ENCODE results near the gene CCNF.
"Not testable (repeated sequence)": the region's sequence is repeated elsewhere in the genome, so short reads cannot be mapped to it uniquely, and the experiment has no call there.

CCNF gene

DNA sequence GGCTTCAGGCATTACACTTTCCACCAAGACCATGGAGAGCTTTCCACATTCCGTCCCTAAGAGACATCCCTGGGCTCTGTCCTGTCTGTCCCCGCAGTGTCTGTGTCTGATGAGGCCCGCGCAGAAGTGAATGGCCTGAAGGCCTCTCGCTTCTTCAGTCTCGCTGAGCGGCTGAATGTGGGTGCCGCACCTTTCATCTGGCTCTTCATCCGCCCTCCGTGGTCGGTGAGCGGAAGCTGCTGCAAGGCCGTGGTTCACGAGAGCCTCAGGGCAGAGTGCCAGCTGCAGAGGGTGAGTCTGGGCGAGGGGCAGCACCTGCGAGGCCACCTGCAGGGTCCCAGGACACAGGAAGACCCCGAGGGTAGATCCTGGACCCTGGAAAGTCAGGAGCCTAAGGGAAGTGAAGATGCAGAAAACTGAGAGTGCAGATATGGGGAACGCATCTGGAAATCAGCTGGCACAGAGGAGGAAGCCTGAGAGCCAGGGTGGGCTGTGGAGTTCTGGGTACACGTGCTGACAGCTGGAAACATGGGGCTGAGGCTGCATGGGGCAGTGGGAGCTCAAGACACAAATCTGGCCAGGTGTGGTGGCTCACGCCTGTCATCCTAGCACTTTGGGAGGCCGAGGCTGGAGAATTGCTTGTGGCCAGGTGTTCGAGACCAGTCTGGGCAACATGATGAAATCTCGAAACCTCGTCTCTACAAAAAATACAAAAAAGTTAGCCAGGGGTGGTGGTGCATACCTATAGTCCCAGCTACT is 8.0 kb downstream of the CCNF start:
- TF ChIP-seq, protein P1, sequence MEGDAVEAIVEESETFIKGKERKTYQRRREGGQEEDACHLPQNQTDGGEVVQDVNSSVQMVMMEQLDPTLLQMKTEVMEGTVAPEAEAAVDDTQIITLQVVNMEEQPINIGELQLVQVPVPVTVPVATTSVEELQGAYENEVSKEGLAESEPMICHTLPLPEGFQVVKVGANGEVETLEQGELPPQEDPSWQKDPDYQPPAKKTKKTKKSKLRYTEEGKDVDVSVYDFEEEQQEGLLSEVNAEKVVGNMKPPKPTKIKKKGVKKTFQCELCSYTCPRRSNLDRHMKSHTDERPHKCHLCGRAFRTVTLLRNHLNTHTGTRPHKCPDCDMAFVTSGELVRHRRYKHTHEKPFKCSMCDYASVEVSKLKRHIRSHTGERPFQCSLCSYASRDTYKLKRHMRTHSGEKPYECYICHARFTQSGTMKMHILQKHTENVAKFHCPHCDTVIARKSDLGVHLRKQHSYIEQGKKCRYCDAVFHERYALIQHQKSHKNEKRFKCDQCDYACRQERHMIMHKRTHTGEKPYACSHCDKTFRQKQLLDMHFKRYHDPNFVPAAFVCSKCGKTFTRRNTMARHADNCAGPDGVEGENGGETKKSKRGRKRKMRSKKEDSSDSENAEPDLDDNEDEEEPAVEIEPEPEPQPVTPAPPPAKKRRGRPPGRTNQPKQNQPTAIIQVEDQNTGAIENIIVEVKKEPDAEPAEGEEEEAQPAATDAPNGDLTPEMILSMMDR (IDR thresholded peaks at IDR 0.05; ENCODE audit: low read depth, low read length, missing control alignments) = no peak
- DNase-seq (ENCODE audit: extremely low read depth, low read depth) = no peak
- H3K4me3 ChIP-seq (replicated peaks; ENCODE audit: low read depth, low read length) = no peak overlapping the region

DNA sequence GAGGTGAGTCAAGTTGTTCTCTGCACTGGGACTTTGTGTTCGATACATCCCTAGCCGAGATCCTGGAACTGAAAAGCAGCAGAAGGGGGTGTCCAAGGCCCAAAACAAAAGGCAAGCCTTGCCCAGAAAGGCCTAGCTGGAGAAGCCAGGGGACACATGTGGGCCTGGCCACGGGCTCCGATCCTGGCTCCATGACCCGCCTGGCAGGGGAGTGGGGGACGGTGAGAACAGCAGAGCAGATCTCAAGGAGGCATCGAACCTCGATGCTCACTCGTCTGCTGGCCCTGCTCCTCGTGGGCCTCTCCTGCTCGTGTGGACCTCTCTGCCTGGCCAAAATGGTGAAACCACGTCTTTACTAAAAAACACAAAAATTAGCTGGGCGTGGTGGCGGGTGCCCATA is 8.9 kb downstream of the CCNF start:
- DNase-seq (ENCODE audit: extremely low read depth, low read depth) = no peak
- TF ChIP-seq, protein P1 (IDR thresholded peaks at IDR 0.05; ENCODE audit: low read depth, low read length, missing control alignments) = no peak
- no peak overlapping the region for H3K4me3 ChIP-seq (replicated peaks; ENCODE audit: low read depth, low read length)

DNA sequence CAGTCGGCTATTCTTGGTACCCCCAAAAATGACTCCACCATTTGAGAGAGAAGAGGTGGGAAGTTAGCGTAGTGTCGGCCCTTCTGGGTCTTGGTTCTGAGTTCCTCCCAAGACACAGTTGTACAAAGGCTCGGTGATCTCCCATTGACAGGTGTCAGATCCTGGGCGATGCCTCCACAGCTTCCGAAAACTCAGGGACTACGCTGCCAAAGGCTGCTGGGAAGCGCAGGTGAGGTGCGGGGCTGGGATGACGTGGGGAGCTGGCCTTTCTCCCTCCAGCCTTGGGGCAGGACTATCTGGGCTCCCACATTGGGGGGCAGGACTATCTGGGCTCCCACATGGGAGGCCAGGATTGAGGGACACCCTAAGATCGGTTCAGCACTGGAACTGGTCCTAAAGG is 10.4 kb downstream of the CCNF start:
- TF ChIP-seq, protein P1 (IDR thresholded peaks at IDR 0.05; ENCODE audit: low read depth, low read length, missing control alignments) = no peak
- no peak for DNase-seq (ENCODE audit: extremely low read depth, low read depth)
- no peak overlapping the region for H3K4me3 ChIP-seq (replicated peaks; ENCODE audit: low read depth, low read length)

DNA sequence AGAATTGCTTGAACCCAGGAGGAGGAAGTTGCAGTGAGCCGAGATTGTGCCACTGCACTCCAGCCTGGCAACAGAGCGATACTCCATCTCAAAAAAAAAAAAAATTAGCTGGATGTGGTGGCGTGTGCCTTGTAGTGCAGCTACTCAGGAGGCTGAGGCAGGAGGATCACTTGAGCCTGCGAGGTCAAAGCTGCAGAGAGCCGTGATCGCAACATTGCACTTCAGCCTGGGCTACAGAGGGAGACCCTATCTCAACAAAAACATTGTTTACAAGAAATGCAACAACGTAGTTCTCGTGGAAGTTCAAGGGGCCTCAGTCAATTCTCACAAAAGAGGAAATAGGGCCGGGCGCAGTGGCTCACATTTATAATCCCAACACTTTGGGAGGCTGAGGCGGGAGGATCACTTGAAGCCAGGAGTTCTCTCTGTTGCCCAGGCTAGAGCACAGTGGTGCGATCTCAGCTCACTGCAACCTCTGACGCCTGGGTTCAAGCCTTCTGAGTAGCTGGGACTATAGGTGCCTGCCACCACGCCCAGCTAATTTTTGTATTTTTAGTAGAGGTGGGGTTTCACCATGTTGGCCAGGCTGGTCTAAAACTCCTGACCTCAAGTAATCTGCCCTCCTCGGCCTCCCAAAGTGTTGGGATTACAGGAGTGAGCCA is 12.0 kb downstream of the CCNF start:
- H3K4me3 ChIP-seq (replicated peaks; ENCODE audit: low read depth, low read length); DNase-seq (ENCODE audit: extremely low read depth, low read depth): not testable (repeated sequence)

DNA sequence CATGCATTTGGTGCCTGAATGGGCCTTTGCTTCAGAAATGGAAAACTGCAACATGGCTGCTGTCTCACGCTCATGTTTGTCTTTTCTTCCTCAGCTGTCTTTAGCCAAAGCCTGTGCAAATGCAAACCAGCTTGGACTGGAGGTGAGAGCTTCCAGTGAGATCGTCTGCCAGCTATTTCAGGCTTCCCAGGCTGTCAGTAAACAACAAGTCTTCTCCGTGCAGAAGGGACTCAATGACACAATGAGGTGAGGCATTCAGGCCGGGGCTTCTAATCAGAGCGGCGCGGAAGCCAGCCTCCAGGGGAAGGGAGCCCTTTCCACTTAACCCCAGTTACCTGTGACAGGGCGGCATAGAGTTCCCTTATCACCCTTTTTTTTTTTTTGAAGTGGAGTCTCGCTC is 14.3 kb downstream of the CCNF start:
- DNase-seq (ENCODE audit: extremely low read depth, low read depth) = no peak
- H3K4me3 ChIP-seq (replicated peaks; ENCODE audit: low read depth, low read length) = no peak overlapping the region
- TF ChIP-seq, protein P1 (IDR thresholded peaks at IDR 0.05; ENCODE audit: low read depth, low read length, missing control alignments) = no peak

DNA sequence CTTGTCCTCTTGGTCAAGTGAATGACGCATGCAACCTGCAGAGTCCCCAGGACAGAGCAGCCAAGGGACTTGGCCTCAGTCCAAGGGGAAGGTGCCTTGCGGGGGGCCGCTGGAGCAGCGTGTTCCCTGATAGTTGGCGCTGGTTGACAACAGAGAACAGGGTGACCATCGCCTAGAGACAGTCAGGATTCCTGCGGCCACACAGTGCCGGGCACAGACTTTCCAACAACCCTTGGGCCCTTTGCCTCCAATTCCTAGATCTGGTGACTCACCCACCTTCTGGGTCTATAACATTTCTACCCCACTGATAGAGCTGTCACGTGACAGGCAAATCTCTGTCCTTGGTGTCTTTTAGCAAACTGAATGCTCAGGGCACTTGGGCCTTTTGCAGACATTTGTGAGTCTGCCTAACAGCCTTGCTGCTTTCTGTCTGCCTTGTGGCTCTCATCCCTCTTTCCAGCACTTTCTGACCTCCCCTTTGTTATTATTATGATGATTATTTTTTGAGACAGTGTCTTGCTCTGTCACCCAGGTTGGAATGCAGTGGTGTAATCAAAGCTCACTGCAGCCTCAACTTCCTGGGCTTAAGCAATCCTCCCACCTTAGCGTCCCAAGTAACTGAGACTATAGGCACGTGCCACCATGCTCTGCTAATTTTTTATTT is 18.8 kb downstream of the CCNF start:
- TF ChIP-seq, protein P1 (IDR thresholded peaks at IDR 0.05; ENCODE audit: low read depth, low read length, missing control alignments) = no peak
- no peak for DNase-seq (ENCODE audit: extremely low read depth, low read depth)
- H3K4me3 ChIP-seq (replicated peaks; ENCODE audit: low read depth, low read length) = no peak overlapping the region

DNA sequence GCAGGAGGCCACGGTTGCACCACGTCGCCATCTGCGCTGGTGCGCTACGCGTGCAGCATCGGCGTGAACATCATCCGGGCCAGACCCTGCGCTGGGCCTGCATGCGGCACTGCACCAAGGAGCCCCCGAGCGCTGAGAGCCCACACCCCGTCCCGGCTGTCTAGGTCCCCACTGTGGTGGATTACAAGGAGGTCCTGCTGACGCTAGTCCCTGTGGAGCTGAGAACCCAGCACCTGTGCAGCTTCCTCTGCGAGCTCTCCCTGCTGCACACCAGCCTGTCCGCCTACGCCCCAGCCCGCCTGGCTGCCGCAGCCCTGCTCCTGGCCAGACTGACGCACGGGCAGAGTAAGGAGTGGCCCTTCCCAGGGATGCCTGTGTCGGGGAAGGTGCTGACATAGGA is 19.9 kb downstream of the CCNF start:
- TF ChIP-seq, protein P1 (IDR thresholded peaks at IDR 0.05; ENCODE audit: low read depth, low read length, missing control alignments) = no peak
- H3K4me3 ChIP-seq (replicated peaks; ENCODE audit: low read depth, low read length) = no peak overlapping the region
- no peak for DNase-seq (ENCODE audit: extremely low read depth, low read depth)
